HCT116 (cell line): ENCODE measurements around the gene HOXB3. TPM values are rescaled to one million over a fixed set of nuclear protein-coding genes. Genes with fewer than 3 reads are reported as not detected.

Experiments used
- ATAC-seq: fragments of 200-7000 bp; cut with Tn5 transposase; 2 replicates; pipeline ENCODE4 v1.9.1; 2020; ENCODE audit warnings: mild to moderate bottlenecking, moderate library complexity
- BruUV-seq: library from RNA; stranded (reverse); fragments of 400-500 nt; replicated peaks from 2 replicates; lab custom pipeline; 2021; lab: Mats Ljungman, UMichigan
- CTCF ChIA-PET: fragments of 300-600 bp; sonication (Branson Sonifier 250); formaldehyde crosslinking; loops from one replicate; lab custom pipeline; 2021; ENCODE audit warnings: antibody characterized with exemption; lab: Charles Lee
- POLR2A ChIA-PET: fragments of 300-600, 350-600 bp; sonication (Branson Sonifier 250); formaldehyde crosslinking; loops from one replicate; lab custom pipeline; 2021; ENCODE audit warnings: antibody characterized with exemption; lab: Charles Lee
- RAD21 ChIA-PET, 2 experiments: fragments of 300-600 bp; sonication (Branson Sonifier 250); formaldehyde crosslinking; loops; one replicate each; lab custom pipeline; 2023; ENCODE audit warnings: low total read pairs in 2 of 2; ENCODE audit not compliant: uncharacterized antibody in 2 of 2, unreplicated experiment in 2 of 2, low non-redundant PET in 1 of 2; lab: Charles Lee
- DNase-seq: peaks from one replicate; pipeline ENCODE4 v3.0.0-alpha.2; 2010; ENCODE audit warnings: low read depth, low spot score
- H2AFZ ChIP-seq: fragments of 200-600 bp; shearing (Covaris generic), sonication (generic); 2 replicates; pipeline ENCODE4 v1.6.1; 2017; ENCODE audit warnings: low read depth, mixed run types, mixed read lengths, antibody characterized with exemption, low read length; ENCODE audit not compliant: poor library complexity, severe bottlenecking
- H3K27ac ChIP-seq: 2 replicates; pipeline ENCODE4 v1.5.1; 2012; ENCODE audit warnings: low read depth, low read length
- H3K27me3 ChIP-seq: fragments of 200-600 bp; sonication (generic); 2 replicates; pipeline ENCODE4 v1.6.1; 2016; ENCODE audit warnings: mixed run types, low read length, mixed read lengths; ENCODE audit not compliant: insufficient read depth
- H3K36me3 ChIP-seq, 2 experiments: fragments of 200-500 bp in 1 of 2; fragments of 200-600 bp in 1 of 2; sonication (Bioruptor generic) in 1 of 2; sonication (generic) in 1 of 2; 2 replicates each; pipeline versions ENCODE4 v1.5.1 to v1.6.1; 2014 to 2016; ENCODE audit warnings: low read length in 2 of 2, inconsistent platforms in 1 of 2, mixed read lengths in 1 of 2, mixed run types in 1 of 2; ENCODE audit not compliant: insufficient read depth in 2 of 2, control insufficient read depth in 1 of 2
- H3K4me1 ChIP-seq, 2 experiments: fragments of 200-600 bp in 1 of 2; sonication (generic) in 1 of 2; 2 replicates each; pipeline versions ENCODE4 v1.5.1 to v1.6.1; 2012 to 2017; ENCODE audit warnings: low read length in 2 of 2, inconsistent platforms in 1 of 2, mild to moderate bottlenecking in 1 of 2, mixed read lengths in 1 of 2, mixed run types in 1 of 2, moderate library complexity in 1 of 2; ENCODE audit not compliant: insufficient read depth in 2 of 2, control insufficient read depth in 1 of 2
- H3K4me2 ChIP-seq: fragments of 200-600 bp; sonication (generic); 2 replicates; pipeline ENCODE4 v1.6.1; 2017; ENCODE audit warnings: mixed run types, low read length, mixed read lengths
- H3K4me3 ChIP-seq, 2 experiments: fragments of 200-600 bp in 1 of 2; sonication (generic) in 1 of 2; replicated peaks in 1 of 2; 2 replicates each; pipeline ENCODE4 v1.5.1; 2011 to 2016; ENCODE audit warnings: low read length in 2 of 2, control low read depth in 1 of 2, low read depth in 1 of 2, mild to moderate bottlenecking in 1 of 2, mixed read lengths in 1 of 2, mixed run types in 1 of 2
- H3K79me2 ChIP-seq: fragments of 200-600 bp; sonication (generic); 2 replicates; pipeline ENCODE4 v1.6.1; 2017; ENCODE audit warnings: mild to moderate bottlenecking, mixed run types, low read length, moderate library complexity, mixed read lengths; ENCODE audit not compliant: insufficient read depth
- H3K9ac ChIP-seq: fragments of 200-600 bp; sonication (generic); 2 replicates; pipeline ENCODE4 v1.6.1; 2016; ENCODE audit warnings: low read length, mixed read lengths
- H3K9me2 ChIP-seq: fragments of 200-600 bp; sonication (generic), shearing (Covaris generic); 2 replicates; pipeline ENCODE4 v1.6.1; 2017; ENCODE audit warnings: mixed run types, mild to moderate bottlenecking, moderate library complexity; ENCODE audit not compliant: insufficient read depth
- H3K9me3 ChIP-seq, 2 experiments: fragments of 200-500 bp in 1 of 2; fragments of 200-600 bp in 1 of 2; sonication (Bioruptor generic) in 1 of 2; sonication (generic) in 1 of 2; 2 replicates each; pipeline ENCODE4 v1.6.1; 2014 to 2017; ENCODE audit warnings: low read length in 2 of 2, mixed read lengths in 2 of 2, inconsistent platforms in 1 of 2, low read depth in 1 of 2, mild to moderate bottlenecking in 1 of 2, mixed run types in 1 of 2, moderate library complexity in 1 of 2; ENCODE audit not compliant: control insufficient read depth in 1 of 2, insufficient read depth in 1 of 2
- H4K20me1 ChIP-seq: fragments of 200-600 bp; sonication (generic), shearing (Covaris generic); 2 replicates; pipeline ENCODE4 v1.6.1; 2017; ENCODE audit warnings: mixed run types, mild to moderate bottlenecking, moderate library complexity; ENCODE audit not compliant: insufficient read depth
- ATF3 ChIP-seq: IDR thresholded peaks from 2 replicates; pipeline ENCODE4 v1.6.1; 2012
- CBX3 ChIP-seq: IDR thresholded peaks from 2 replicates; pipeline ENCODE4 v1.6.1; 2012; ENCODE audit warnings: low read depth
- CEBPB ChIP-seq: IDR thresholded peaks from 2 replicates; pipeline ENCODE4 v1.6.1; 2012; ENCODE audit warnings: low read depth
- CTCF ChIP-seq, 3 experiments: fragments of 200-600 bp in 1 of 3; sonication (generic) in 1 of 3; IDR thresholded peaks in 2 of 3; conservative IDR thresholded peaks in 1 of 3; 2 replicates each; pipeline ENCODE4 v1.5.1; 2012 to 2017; ENCODE audit warnings: low read depth in 2 of 3, low read length in 2 of 3, antibody characterized with exemption in 1 of 3, borderline replicate concordance in 1 of 3, control low read depth in 1 of 3, mild to moderate bottlenecking in 1 of 3, mixed read lengths in 1 of 3, mixed run types in 1 of 3, moderate library complexity in 1 of 3; ENCODE audit not compliant: insufficient read depth in 1 of 3
- EZH2phosphoT487 ChIP-seq: fragments of 200-600 bp; IDR thresholded peaks from 2 replicates; pipeline ENCODE4 v1.6.1; 2018; ENCODE audit warnings: antibody characterized with exemption, borderline replicate concordance
- FOSL1 ChIP-seq: IDR thresholded peaks from 2 replicates; pipeline ENCODE4 v1.6.1; 2012; ENCODE audit warnings: low read depth
- JUND ChIP-seq: IDR thresholded peaks from 2 replicates; pipeline ENCODE4 v1.6.1; 2012
- MAX ChIP-seq: IDR thresholded peaks from 2 replicates; pipeline ENCODE4 v1.6.1; 2012
- POLR2A ChIP-seq: IDR thresholded peaks from 2 replicates; pipeline ENCODE4 v1.7.0; 2011; ENCODE audit warnings: borderline replicate concordance; ENCODE audit not compliant: insufficient read depth, insufficient read length; ENCODE audit errors: extremely low read depth
- RAD21 ChIP-seq: IDR thresholded peaks from 2 replicates; pipeline ENCODE4 v1.6.1; 2012; ENCODE audit warnings: low read depth, mild to moderate bottlenecking
- REST ChIP-seq: IDR thresholded peaks from 2 replicates; pipeline ENCODE4 v1.6.1; 2012; ENCODE audit warnings: low read depth
- SIN3A ChIP-seq: IDR thresholded peaks from 2 replicates; pipeline ENCODE4 v1.6.1; 2012; ENCODE audit warnings: low read depth
- SP1 ChIP-seq: IDR thresholded peaks from 2 replicates; pipeline ENCODE4 v1.6.1; 2012; ENCODE audit warnings: low read depth
- TCF7L2 ChIP-seq: IDR thresholded peaks from 2 replicates; pipeline ENCODE4 v1.7.0; 2011; ENCODE audit warnings: borderline replicate concordance, inconsistent platforms; ENCODE audit not compliant: insufficient read depth, insufficient read length; ENCODE audit errors: extremely low read depth
- YY1 ChIP-seq: IDR thresholded peaks from 2 replicates; pipeline ENCODE4 v1.6.1; 2011; ENCODE audit warnings: low read length, low read depth, moderate library complexity, mild to moderate bottlenecking; ENCODE audit not compliant: insufficient replicate concordance; ENCODE audit errors: extremely low read depth
- ZBTB33 ChIP-seq: IDR thresholded peaks from 2 replicates; pipeline ENCODE4 v1.6.1; 2011; ENCODE audit warnings: mild to moderate bottlenecking, low read length, moderate library complexity; ENCODE audit not compliant: insufficient replicate concordance; ENCODE audit errors: extremely low read depth
- ZFX ChIP-seq: fragments of 450-650 bp; IDR thresholded peaks from 2 replicates; pipeline ENCODE4 v1.6.1; 2017
- ZNF274 ChIP-seq: fragments of 200-500 bp; sonication (Bioruptor generic); IDR thresholded peaks from 2 replicates; pipeline ENCODE4 v1.6.1; 2014; ENCODE audit warnings: mild to moderate bottlenecking, low read depth, low read length, inconsistent platforms
- intact Hi-C: fragments of 100-400 bp; cut with micrococcal nuclease; formaldehyde crosslinking; loops from 2 replicates; pipeline ENCODE4 v1.10.0; 2022
- total RNA-seq: library from RNA; stranded (reverse); gene quantifications from one replicate; pipeline ENCODE4 v1.2.1, GENCODE V29; 2021; ENCODE audit not compliant: unreplicated experiment

Gene HOXB3
- total RNA-seq, 1 experiment from 2014 or later = 19.8 TPM

GRCh38 chr17:48605991-48606891 lies 16.2 kb upstream of the HOXB3 start:
- Histone ChIP-seq H4K20me1 (peaks cover under 1% of the 10 kb centered on the region; the same call in 1 of the 2 replicates), H3K27me3 (no peaks in the 10 kb centered on the region), H3K9me2 (no peaks in the 10 kb centered on the region), H3K36me3 (no peaks in the 10 kb centered on the region), H3K4me1 (peaks cover 31 to 62% of the 10 kb centered on the region in 2 experiments)
- ATAC-seq = no peak
- no TSS peak for BruUV-seq
- no peak for TF ChIP-seq SIN3A
- no peak for TF ChIP-seq REST
- no peak for TF ChIP-seq YY1
- no peak for TF ChIP-seq JUND
- TF ChIP-seq ZNF274 = no peak
- TF ChIP-seq MAX = no peak
- TF ChIP-seq ZFX = no peak
- no peak for TF ChIP-seq RAD21
- TF ChIP-seq ATF3 = no peak
- no peak for TF ChIP-seq CBX3
- TF ChIP-seq ZBTB33 = no peak
- no peak for TF ChIP-seq CTCF (IDR thresholded peaks at IDR 0.05 in 2 of 3, conservative IDR thresholded peaks at IDR 0.05 in 1 of 3; ENCODE audit: borderline replicate concordance in 1 of 3, insufficient read depth in 1 of 3, low read depth in 2 of 3, low read length in 2 of 3)
- no peak for TF ChIP-seq CEBPB
- TF ChIP-seq EZH2phosphoT487 = no peak
- TF ChIP-seq FOSL1 = no peak
- no peak for TF ChIP-seq POLR2A
- no peak for TF ChIP-seq TCF7L2
- no peak for TF ChIP-seq SP1
- TF ChIP-seq, all 23 proteins: peak for 0
- Histone ChIP-seq H3K9me3 (no peaks in the 10 kb centered on the region), H3K27ac (peak overlapping the region; percentile 94), H3K4me3 (no peak overlapping the region), H3K4me2 (peak overlapping the region; percentile 82), H3K9ac (peak overlapping the region; percentile 83), H2AFZ (no peak overlapping the region), H3K79me2 (peaks cover 75% of the 10 kb centered on the region)
- RAD21 ChIA-PET = interaction anchor here in 1 of 2 experiments (0.6 kb wide), 1 partner anchor 26 kb away, joined by 3 read pairs; no protein-coding TSS in a partner anchor
- intact Hi-C loops = no loop called here
- no peak for DNase-seq
- CTCF ChIA-PET = no interaction called here
- POLR2A ChIA-PET = interaction anchor here (1.0 to 1.9 kb wide), 3 partner anchors 9 to 20 kb away, joined by 3 to 6 read pairs (median 4); partner anchors contain the start of genes HOXB8 and HOXB9
